H54 (cell line): Measurements from ENCODE around the gene PIP5K1C.
"Not testable (repeated sequence)": the region's sequence is repeated elsewhere in the genome, so short reads cannot be mapped to it uniquely, and the experiment has no call there.

ENCODE experiments used
- DNase-seq: peaks from one replicate; pipeline ENCODE4 v3.0.0; 2011; ENCODE audit warnings: low spot score, mixed read lengths; ENCODE audit not compliant: insufficient read length
- FAIRE-seq: peaks from 3 replicates; lab custom pipeline; 2011; peaks lifted over from hg19 to GRCh38; lab: Jason Lieb, UNC
- POLR2A ChIP-seq: IDR thresholded peaks from 2 replicates; pipeline ENCODE4 v1.6.1; 2011; ENCODE audit warnings: low read depth, mild to moderate bottlenecking, low read length

PIP5K1C gene

DNA sequence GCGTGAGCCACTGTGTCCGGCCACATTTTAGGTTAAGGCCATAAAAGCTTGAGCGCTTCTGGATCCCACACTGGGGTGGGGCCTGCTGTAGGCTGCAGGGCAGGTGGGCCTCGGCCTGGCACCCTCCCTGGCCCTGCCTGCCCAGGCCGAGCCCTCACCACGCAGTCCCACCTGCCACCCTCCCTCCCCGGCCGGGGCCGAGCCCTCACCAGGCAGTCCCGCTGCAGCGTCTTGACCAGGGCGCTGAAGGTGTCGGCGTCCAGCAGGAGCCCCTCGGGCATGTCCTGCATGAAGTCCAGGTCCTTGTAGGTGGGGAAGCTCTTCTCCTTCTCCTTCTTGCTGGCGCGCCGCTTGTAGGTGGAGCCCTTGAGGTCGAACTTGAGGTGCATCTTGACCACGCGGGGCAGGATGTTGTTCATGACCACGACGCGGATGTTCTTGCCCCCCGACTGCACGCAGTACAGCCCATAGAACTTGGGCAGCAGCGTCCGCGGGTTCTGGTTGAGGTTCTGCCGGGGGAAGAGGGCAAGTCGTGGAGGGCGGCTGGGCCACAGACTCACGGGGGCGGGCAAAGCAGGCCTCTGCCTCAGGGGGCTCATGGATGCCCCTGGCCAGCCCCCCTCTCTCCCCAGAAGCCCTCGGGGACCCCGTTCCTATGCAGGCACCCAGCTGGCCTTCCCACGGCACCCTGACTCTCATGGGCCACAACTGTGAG lies 47.0 kb downstream of the PIP5K1C start:
- TF ChIP-seq POLR2A = no peak
- FAIRE-seq (no peak), DNase-seq (no peak)

DNA sequence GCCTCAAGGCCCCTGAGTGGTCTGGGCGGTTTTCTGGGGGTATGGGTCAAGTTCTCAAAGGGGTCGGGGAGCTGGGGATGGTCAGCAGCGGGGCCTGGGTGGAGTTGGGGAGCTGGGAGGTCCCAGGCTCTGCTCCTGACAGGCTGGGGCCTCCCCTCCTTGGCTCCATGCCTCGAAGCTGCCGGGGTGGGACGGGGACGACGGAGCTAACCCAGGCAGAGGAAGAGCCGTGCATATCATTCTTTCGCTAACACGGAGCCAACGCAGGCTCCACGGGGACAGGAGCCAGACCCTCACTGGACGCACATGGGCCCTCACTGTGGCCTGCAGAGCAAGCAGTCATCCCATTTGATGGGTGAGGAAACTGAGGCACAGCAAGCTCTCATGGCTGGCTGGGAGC lies 47.8 kb downstream of the PIP5K1C start:
- FAIRE-seq (no peak), DNase-seq (no peak)
- no peak for TF ChIP-seq POLR2A

- DNase-seq = no peak
- TF ChIP-seq POLR2A = no peak
- no peak for FAIRE-seq
These were observed 48.6 kb downstream of the PIP5K1C start for GRCh38 chr19:3651684-3652083.

DNA sequence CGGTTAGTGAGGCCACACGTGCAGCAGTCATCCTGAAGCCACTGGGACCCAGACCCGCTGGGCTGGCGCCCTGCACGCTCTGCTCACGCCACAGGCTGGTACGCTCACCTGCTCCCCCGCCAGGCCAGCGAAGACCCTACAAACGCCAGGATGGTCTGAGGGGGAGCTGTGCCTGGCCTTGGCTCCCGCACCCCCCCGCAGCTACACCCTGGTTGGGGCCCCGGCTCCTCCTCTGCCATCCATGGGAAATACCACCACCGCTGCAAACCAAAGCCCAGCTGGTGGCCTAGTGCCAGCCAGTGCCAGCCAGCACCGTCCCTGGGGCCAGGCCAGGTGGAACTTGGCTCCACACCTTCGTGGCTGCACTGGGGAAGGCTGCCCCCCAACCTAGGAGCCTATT lies 50.4 kb downstream of the PIP5K1C start:
- FAIRE-seq (no peak), DNase-seq (no peak)
- TF ChIP-seq POLR2A = no peak

DNA sequence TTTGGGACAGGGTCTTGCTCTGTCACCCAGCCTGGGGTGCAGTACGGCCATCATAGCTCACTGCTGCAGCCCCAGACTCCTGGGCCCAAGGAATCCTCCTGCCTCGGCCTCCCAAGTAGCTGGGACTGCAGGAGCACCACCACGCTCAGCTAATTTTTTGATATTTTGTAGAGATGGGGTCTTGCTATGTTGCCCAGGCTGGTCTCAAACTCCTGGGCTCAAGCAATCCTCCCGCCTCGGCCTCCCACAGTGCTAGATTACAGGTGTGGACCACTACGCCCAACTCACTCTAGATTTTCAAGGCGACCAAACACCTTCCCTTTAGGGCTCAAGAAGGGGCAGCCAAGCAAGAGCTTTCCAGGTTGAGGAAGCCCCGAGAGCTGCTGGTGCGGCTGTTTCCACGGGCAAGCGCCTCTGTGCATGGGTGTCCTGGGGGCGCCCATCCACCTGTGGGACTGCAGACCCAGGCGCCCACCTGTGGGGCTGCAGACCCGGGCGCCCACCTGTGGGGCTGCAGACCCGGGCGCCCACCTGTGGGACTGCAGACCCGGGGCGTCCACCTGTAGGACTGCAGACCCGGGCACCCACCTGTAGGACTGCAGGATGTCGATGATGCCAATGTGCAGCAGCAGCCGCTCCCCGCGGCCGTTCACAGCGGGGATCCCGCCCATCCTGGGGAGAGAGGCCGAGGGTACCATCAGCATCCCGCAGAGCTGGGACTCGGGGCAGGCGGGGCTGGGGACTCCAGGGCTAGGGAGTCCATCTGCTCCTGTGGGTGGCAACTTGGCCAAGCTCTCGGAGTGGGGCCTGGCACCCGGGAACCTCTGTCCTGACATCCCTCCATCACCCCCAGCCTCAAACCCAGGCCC lies 52.0 kb downstream of the PIP5K1C start:
- DNase-seq = no peak
- FAIRE-seq = no peak
- TF ChIP-seq POLR2A = no peak

DNA sequence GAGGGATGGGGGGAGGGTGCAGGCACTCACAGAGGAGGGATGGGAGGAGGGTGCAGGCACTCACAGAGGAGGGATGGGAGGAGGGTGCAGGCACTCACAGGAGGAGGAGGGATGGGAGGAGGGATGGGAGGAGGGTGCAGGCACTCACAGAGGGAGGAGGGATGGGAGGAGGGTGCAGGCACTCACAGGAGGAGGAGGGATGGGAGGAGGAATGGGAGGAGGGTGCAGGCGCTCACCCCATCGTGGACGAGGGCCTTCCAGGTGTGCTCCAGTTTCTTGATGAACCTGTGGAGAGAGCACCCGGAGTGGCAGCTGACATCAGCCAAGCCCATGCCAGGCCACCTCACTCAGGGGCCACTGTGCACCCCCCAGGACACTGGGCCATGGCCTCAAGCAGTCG lies 53.2 kb downstream of the PIP5K1C start:
- DNase-seq, FAIRE-seq: not testable (repeated sequence)

- FAIRE-seq = no peak
- no peak for DNase-seq
- TF ChIP-seq POLR2A = no peak
These were observed 53.8 kb downstream of the PIP5K1C start for GRCh38 chr19:3646336-3647092.

DNA sequence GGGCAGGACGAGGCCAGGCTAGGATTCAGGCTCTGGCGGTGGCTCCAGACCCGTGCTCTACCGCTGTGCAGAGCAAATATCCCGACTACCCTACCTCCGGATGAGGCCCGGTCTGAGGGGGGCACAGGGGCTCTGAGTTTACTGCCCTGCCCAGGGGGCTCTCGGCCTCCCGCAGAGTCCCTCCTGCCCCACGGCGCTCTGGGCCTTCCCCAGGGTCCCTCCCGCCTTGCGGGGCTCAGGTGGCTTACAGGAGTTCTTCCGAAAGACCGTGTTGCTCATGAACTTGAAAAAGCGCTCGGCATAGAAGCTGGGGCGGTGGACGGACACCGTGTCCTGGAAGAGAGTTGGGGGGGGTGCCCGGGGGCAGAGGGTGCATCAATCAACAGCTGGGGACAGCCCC lies 54.5 kb downstream of the PIP5K1C start:
- FAIRE-seq (no peak), DNase-seq (no peak)
- TF ChIP-seq POLR2A = no peak

- TF ChIP-seq POLR2A = no peak
- FAIRE-seq (no peak), DNase-seq (no peak)
These were observed 55.2 kb downstream of the PIP5K1C start for GRCh38 chr19:3645067-3645396.

DNA sequence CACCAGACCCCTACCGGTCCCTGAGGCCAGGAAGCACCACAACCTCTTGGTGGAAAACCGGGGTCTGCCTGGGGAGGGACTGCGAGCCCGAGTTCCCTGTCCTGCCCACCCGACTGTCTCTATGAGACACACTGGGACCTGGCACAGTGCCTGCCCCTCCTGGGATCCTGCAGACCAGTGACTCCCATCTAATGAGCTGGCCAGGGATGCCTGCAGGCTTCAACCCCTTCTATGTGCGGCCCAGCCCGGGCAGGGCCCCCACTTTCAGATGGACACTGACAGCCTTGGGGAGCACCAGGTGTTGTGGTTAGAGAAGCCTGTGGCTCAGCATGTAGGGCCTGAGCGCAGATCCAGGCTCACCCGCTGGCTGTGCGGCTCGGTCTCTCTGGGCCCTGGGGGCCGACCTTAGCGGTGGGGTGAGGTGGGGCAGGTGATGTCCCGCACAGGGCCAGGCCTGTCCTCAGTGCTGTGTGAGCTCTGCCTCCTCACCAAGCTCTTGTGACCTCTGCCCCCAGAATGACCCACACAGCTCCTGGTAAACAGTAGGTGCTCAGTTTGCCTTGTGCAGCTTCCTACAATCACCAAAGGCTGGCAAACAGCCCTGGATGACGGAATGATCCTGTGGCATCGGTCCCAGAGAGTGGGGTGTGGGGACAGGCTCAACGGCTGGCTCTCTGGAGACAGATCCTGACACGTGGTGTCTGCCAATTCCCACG lies 55.8 kb downstream of the PIP5K1C start:
- TF ChIP-seq POLR2A = no peak
- DNase-seq (peak; percentile 61), FAIRE-seq (peak; percentile 41)

GRCh38 chr19:3643674-3644313 lies 56.5 kb downstream of the PIP5K1C start:
- FAIRE-seq (no peak), DNase-seq (no peak)

DNA sequence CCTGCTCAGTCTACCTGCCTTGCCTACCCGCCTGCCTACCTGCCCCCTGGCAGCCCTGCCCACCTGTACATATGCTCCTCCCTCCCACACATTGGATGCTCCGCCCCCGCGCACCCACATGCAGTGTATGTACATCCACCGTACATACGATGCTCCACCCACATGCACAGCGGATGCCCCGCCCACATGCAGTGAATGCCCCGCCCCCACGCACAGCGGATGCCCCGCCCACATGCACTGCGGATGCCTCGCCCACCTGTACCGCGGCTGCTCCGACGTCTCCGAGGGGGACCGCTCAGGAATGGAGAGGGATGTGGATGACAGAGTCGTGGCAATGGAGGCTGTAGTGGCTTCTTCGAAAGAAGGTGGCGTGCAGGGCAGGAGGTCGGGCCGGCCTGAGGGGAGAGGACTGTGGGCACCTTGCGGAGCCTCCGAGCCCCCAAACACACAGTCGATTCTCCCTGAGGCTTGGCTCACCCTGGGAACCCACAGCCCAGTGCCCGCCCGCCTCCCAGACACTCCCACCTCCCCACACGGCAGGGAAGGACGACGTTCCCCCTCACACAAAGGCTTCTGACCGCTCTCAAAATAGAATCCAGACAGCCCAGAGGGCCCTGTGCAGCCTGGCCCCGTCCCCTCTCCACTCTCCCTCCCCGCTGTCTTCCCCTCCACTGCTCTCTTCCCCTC lies 57.1 kb downstream of the PIP5K1C start:
- no peak for DNase-seq
- TF ChIP-seq POLR2A = no peak
- no peak for FAIRE-seq

More at GRCh38 chr19:3643674-3644313, 56.5 kb downstream of the PIP5K1C start:
- no peak for TF ChIP-seq POLR2A
